ENCODE data around the gene NHSL2. TPM values are rescaled to one million over a fixed set of nuclear protein-coding genes. Genes with fewer than 3 reads are reported as not detected.

NHSL2 gene
- total RNA-seq, 1 donor from 2014 or later, result 12.7 TPM

DNA sequence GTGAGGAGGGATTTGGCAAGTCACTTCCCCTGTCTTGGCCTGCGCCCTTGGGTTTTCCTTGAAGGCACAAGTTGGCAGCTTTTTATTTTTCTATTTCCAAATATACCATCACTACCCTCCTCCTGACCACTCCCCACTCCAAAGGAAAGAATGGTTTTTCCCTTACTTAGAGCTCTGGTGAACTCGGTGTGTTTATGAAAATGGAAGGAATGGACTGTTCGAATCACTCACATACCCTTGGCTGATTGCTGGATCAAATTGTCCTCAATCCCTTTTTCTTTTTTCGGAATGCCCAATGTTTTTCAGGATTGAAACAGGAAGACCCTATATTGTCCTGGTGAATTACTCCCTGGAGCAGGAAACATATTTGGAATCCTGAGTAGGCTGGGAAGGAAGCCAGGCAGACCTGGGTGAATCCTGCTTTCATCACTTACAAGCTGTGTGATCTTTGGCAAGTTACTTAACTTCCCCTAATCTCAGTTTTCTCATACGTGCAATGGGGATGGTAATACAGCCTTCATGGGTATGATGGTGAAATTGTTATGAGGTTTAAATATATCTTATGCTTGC, 150.4 kb downstream of the NHSL2 start:
- ATAC-seq (no peak), DNase-seq (no peak)
- TF ChIP-seq, protein P1, sequence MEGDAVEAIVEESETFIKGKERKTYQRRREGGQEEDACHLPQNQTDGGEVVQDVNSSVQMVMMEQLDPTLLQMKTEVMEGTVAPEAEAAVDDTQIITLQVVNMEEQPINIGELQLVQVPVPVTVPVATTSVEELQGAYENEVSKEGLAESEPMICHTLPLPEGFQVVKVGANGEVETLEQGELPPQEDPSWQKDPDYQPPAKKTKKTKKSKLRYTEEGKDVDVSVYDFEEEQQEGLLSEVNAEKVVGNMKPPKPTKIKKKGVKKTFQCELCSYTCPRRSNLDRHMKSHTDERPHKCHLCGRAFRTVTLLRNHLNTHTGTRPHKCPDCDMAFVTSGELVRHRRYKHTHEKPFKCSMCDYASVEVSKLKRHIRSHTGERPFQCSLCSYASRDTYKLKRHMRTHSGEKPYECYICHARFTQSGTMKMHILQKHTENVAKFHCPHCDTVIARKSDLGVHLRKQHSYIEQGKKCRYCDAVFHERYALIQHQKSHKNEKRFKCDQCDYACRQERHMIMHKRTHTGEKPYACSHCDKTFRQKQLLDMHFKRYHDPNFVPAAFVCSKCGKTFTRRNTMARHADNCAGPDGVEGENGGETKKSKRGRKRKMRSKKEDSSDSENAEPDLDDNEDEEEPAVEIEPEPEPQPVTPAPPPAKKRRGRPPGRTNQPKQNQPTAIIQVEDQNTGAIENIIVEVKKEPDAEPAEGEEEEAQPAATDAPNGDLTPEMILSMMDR (IDR thresholded peaks at IDR 0.05), result no peak
- Histone ChIP-seq H3K36me3 (no peaks in the 10 kb centered on the region), H3K27ac (no peak overlapping the region), H3K27me3 (ENCODE audit: low read depth) (no peaks in the 10 kb centered on the region), H3K9me3 (no peaks in the 10 kb centered on the region), H3K4me1 (no peaks in the 10 kb centered on the region), H3K4me3 (no peak overlapping the region)
- intact Hi-C loops (cut with DNase I), result no loop called here

DNA sequence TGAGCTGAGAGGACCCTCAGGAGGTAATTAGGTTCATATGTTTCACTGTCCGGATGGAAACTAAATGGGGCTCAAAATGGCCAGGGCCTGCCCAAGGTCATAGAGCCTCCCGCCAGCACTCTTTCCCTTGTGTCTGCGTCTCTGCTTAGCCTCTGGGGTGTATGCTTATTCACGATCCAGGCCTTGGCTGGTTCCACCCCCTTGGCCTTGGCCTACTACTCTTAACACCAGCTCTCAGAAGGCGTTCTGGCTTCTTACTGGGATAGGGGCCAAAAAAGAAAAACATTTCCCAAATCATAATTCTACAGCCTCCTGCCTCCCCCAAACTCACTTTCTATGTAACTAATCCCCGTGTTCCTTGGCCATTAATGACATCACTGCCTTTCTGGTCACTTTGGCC, 152.3 kb downstream of the NHSL2 start:
- peak in 1 of 2 donors; percentile 31 for ATAC-seq
- Histone ChIP-seq H3K4me3 (no peak overlapping the region), H3K27ac (no peak overlapping the region), H3K36me3 (no peaks in the 10 kb centered on the region), H3K27me3 (ENCODE audit: low read depth) (no peaks in the 10 kb centered on the region), H3K4me1 (no peaks in the 10 kb centered on the region), H3K9me3 (no peaks in the 10 kb centered on the region)
- intact Hi-C loops (cut with DNase I), result no loop called here
- DNase-seq, result no peak
- TF ChIP-seq, protein P1 (IDR thresholded peaks at IDR 0.05), result no peak

DNA sequence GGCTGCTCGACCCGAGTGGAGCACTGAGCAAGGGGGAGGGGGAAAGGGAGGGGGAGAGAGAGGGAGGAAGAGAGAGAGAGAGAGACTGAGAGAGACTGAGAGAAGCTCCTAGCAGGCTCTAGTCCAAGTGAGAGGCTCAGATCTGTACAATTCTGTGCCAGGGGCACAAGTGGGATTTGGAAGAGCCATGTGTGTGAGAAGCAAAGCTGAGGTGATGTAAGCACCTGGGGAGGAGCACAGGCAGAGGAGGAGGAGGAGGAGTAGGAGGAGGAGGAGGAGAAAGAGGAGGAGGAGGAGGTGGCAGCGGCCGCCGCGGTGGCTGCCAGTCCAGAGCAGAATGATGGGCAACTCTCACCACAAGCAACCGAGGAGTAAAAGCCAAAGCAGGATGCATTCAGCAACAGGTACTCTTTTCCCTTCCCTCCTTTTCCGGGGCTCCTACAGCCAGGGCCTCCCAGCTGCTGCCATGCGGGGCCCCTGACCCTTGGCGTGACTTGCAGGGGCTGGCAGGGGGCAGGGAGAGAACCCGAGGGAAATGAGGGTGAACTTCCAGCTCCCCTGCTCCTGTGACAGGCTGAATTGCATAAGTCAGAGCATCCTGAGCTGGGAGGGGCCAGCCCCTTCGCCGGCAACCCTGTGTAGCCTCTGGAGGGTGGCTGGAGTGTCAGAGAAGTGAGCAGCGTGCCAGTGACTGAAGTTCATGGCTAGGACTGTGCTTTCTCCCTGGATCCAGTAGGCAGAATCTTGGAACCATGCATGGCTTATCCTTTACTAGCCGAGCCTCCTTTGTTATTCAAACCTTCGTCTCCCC, 158.9 kb downstream of the NHSL2 start:
- no peaks in the 10 kb centered on the region for H3K36me3 ChIP-seq
- H3K9me3 ChIP-seq, result no peaks in the 10 kb centered on the region
- intact Hi-C loops (cut with DNase I), result no loop called here
- DNase-seq (no peak), ATAC-seq (peak in 1 of 2 donors; percentile 16)
- no peak overlapping the region for H3K4me3 ChIP-seq
- H3K27me3 ChIP-seq (ENCODE audit: low read depth), result no peaks in the 10 kb centered on the region
- no peak overlapping the region for H3K27ac ChIP-seq
- TF ChIP-seq, protein P1 (IDR thresholded peaks at IDR 0.05), result no peak
- no peaks in the 10 kb centered on the region for H3K4me1 ChIP-seq

DNA sequence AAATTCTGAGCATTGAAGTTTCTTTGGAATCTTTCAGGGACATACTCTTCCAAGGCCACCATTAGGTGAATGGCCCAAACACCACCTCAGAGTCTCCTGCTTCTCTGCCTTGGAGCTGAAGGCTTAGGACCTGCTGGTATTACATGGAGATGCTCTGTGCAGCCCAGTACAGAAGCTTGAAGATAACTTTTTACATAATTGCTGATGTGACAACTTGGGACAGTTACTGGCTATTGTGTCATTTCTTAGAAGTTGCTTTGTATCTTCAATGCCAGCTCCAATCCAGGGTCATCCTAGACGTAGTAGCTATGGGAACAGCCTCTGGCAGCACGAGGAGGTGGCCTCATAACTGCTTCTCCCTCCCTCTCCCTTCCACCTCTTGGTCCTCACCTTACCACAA, 160.6 kb downstream of the NHSL2 start:
- no peak for ATAC-seq
- H3K9me3 ChIP-seq, result no peaks in the 10 kb centered on the region
- TF ChIP-seq, protein P1 (IDR thresholded peaks at IDR 0.05), result no peak
- no peak for DNase-seq
- no peaks in the 10 kb centered on the region for H3K27me3 ChIP-seq (ENCODE audit: low read depth)
- intact Hi-C loops (cut with DNase I), result no loop called here
- H3K4me3 ChIP-seq, result no peak overlapping the region
- no peaks in the 10 kb centered on the region for H3K36me3 ChIP-seq
- H3K4me1 ChIP-seq, result no peaks in the 10 kb centered on the region
- H3K27ac ChIP-seq, result no peak overlapping the region

DNA sequence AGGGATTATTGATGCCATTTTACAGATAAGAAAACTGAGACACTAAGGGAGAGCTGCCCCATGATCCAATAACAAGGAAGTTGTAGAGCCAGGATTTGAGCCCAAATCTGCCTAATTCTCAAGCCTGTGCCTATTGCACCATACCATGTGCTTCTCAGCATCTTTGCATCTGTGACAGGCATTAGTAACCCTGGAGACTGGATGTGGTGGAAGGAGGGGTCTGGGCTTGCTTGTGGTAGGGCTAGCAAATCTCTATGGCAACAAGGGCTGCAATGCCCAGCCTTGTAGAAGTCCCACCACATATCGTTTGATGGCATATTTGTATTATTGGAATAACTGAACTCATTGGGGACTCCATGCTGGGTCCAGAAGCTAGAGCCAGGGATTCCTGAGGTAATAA, 163.0 kb downstream of the NHSL2 start:
- Histone ChIP-seq H3K27ac (no peak overlapping the region), H3K27me3 (ENCODE audit: low read depth) (no peaks in the 10 kb centered on the region), H3K36me3 (no peaks in the 10 kb centered on the region), H3K4me1 (peaks cover 2% of the 10 kb centered on the region), H3K9me3 (no peaks in the 10 kb centered on the region), H3K4me3 (no peak overlapping the region)
- intact Hi-C loops (cut with DNase I), result no loop called here
- DNase-seq (no peak), ATAC-seq (no peak)
- TF ChIP-seq, protein P1 (IDR thresholded peaks at IDR 0.05), result no peak

Data from lower lobe of right lung (tissue), 2 donors.